Karpas-422 (cell line): Measurements from ENCODE around the gene GRK3. TPM values are rescaled to one million over a fixed set of nuclear protein-coding genes. Genes with fewer than 3 reads are reported as not detected.

ENCODE experiments used
- DNase-seq: peaks from one replicate; pipeline ENCODE4 v3.0.0-alpha.2; 2015
- H2AFZ ChIP-seq: fragments of 200-600 bp; sonication (generic); 2 replicates; pipeline ENCODE4 v1.6.1; 2014; ENCODE audit warnings: antibody characterized with exemption, low read length, mixed read lengths
- H3K27ac ChIP-seq: fragments of 200-600 bp; sonication (generic); 2 replicates; pipeline ENCODE4 v1.5.1; 2014; ENCODE audit warnings: mild to moderate bottlenecking, low read length, moderate library complexity
- H3K27me3 ChIP-seq: fragments of 200-600 bp; sonication (generic); 2 replicates; pipeline ENCODE4 v1.6.1; 2014; ENCODE audit warnings: low read length, mixed read lengths
- H3K36me3 ChIP-seq: fragments of 200-600 bp; sonication (generic); 2 replicates; pipeline ENCODE4 v1.6.1; 2014; ENCODE audit warnings: low read length, mixed read lengths; ENCODE audit not compliant: insufficient read depth
- H3K4me1 ChIP-seq: fragments of 200-600 bp; sonication (generic); 2 replicates; pipeline ENCODE4 v1.6.1; 2014; ENCODE audit warnings: mild to moderate bottlenecking, low read length, mixed read lengths
- H3K4me2 ChIP-seq: fragments of 200-600 bp; sonication (generic); 2 replicates; pipeline ENCODE4 v1.6.1; 2014; ENCODE audit warnings: low read length, low read depth, mild to moderate bottlenecking; ENCODE audit not compliant: poor library complexity, severe bottlenecking
- H3K4me3 ChIP-seq: fragments of 200-600 bp; sonication (generic); 2 replicates; pipeline ENCODE4 v1.5.1; 2014; ENCODE audit warnings: mild to moderate bottlenecking, antibody characterized with exemption, low read length, mixed read lengths
- H3K79me2 ChIP-seq: fragments of 200-600 bp; sonication (generic); 2 replicates; pipeline ENCODE4 v1.6.1; 2014; ENCODE audit warnings: mild to moderate bottlenecking, low read length, mixed read lengths
- H3K9ac ChIP-seq: fragments of 200-600 bp; sonication (generic); 2 replicates; pipeline ENCODE4 v1.6.0; 2014; ENCODE audit warnings: low read length
- H3K9me2 ChIP-seq: fragments of 200-600 bp; sonication (generic), shearing (Covaris generic); replicated peaks from 2 replicates; pipeline ENCODE4 v1.6.0; 2014; ENCODE audit warnings: mild to moderate bottlenecking, low read length, moderate library complexity; ENCODE audit not compliant: insufficient read depth
- H3K9me3 ChIP-seq: fragments of 300-700, 200-600 bp; sonication (generic); 2 replicates; pipeline ENCODE4 v1.6.1; 2014; ENCODE audit warnings: low read length, mixed read lengths
- H4K20me1 ChIP-seq: fragments of 200-600 bp; sonication (generic); 2 replicates; pipeline ENCODE4 v1.6.1; 2014; ENCODE audit warnings: mild to moderate bottlenecking, antibody characterized with exemption, low read length, low read depth; ENCODE audit not compliant: insufficient read depth
- total RNA-seq: library from RNA; depleted of rRNA; stranded (reverse); fragments of >200 nt; shearing (Covaris generic); gene quantifications from 2 replicates; pipeline ENCODE4 v1.2.3, GENCODE V29; 2014; ENCODE audit warnings: low replicate concordance

GRK3 gene
- total RNA-seq, 1 experiment from 2014 or later = 2.0 TPM

GRCh38 chr22:25641650-25642049 lies 77.2 kb downstream of the GRK3 start:
- Histone ChIP-seq H3K4me1 (peaks cover 13% of the 10 kb centered on the region), H3K79me2 (no peaks in the 10 kb centered on the region), H3K9me2 (no peaks in the 10 kb centered on the region), H3K9ac (no peak overlapping the region), H3K27ac (no peak overlapping the region), H3K9me3 (no peaks in the 10 kb centered on the region), H3K4me2 (no peak overlapping the region), H4K20me1 (no peaks in the 10 kb centered on the region), H3K36me3 (no peaks in the 10 kb centered on the region), H3K4me3 (no peak overlapping the region), H2AFZ (no peak overlapping the region), H3K27me3 (no peaks in the 10 kb centered on the region)
- DNase-seq = no peak

- H3K9ac ChIP-seq = no peak overlapping the region
- no peak overlapping the region for H3K27ac ChIP-seq
These were observed 78.9 kb downstream of the GRK3 start for GRCh38 chr22:25643232-25644000.

GRCh38 chr22:25644122-25644521 lies 79.6 kb downstream of the GRK3 start:
- Histone ChIP-seq H3K4me1 (peaks cover 13% of the 10 kb centered on the region), H3K9ac (no peak overlapping the region), H3K4me2 (peak overlapping the region; percentile 23), H3K9me3 (no peaks in the 10 kb centered on the region), H3K4me3 (no peak overlapping the region), H3K27ac (no peak overlapping the region), H3K79me2 (no peaks in the 10 kb centered on the region), H3K27me3 (no peaks in the 10 kb centered on the region), H3K9me2 (no peaks in the 10 kb centered on the region), H2AFZ (no peak overlapping the region), H3K36me3 (no peaks in the 10 kb centered on the region), H4K20me1 (no peaks in the 10 kb centered on the region)
- DNase-seq = no peak

More at GRCh38 chr22:25643232-25644000, 78.9 kb downstream of the GRK3 start:
- H3K79me2 ChIP-seq = no peaks in the 10 kb centered on the region
- DNase-seq = peak; percentile 47
- no peak overlapping the region for H2AFZ ChIP-seq
- H3K4me2 ChIP-seq = peak overlapping the region; percentile 23
- no peaks in the 10 kb centered on the region for H3K36me3 ChIP-seq
- H4K20me1 ChIP-seq = no peaks in the 10 kb centered on the region
- no peaks in the 10 kb centered on the region for H3K9me2 ChIP-seq
- H3K4me1 ChIP-seq = peaks cover 13% of the 10 kb centered on the region
- no peaks in the 10 kb centered on the region for H3K27me3 ChIP-seq
- no peak overlapping the region for H3K4me3 ChIP-seq
- no peaks in the 10 kb centered on the region for H3K9me3 ChIP-seq

- H3K4me3 ChIP-seq = no peak overlapping the region
- DNase-seq = no peak
- H3K9me3 ChIP-seq = no peaks in the 10 kb centered on the region
- no peaks in the 10 kb centered on the region for H3K79me2 ChIP-seq
- no peak overlapping the region for H3K27ac ChIP-seq
- no peak overlapping the region for H2AFZ ChIP-seq
- peaks cover 13% of the 10 kb centered on the region for H3K4me1 ChIP-seq
- no peak overlapping the region for H3K4me2 ChIP-seq
- H3K36me3 ChIP-seq = no peaks in the 10 kb centered on the region
- H3K27me3 ChIP-seq = no peaks in the 10 kb centered on the region
- no peak overlapping the region for H3K9ac ChIP-seq
- no peaks in the 10 kb centered on the region for H3K9me2 ChIP-seq
- H4K20me1 ChIP-seq = no peaks in the 10 kb centered on the region
These were observed 80.8 kb downstream of the GRK3 start for GRCh38 chr22:25645266-25645665.

GRCh38 chr22:25645964-25646363 lies 81.5 kb downstream of the GRK3 start:
- H2AFZ ChIP-seq = no peak overlapping the region
- no peak overlapping the region for H3K9ac ChIP-seq
- no peaks in the 10 kb centered on the region for H4K20me1 ChIP-seq

GRCh38 chr22:25650833-25651232 lies 86.4 kb downstream of the GRK3 start:
- Histone ChIP-seq H3K9ac (no peak overlapping the region), H3K36me3 (no peaks in the 10 kb centered on the region), H3K9me2 (no peaks in the 10 kb centered on the region), H4K20me1 (no peaks in the 10 kb centered on the region), H3K79me2 (no peaks in the 10 kb centered on the region), H3K9me3 (no peaks in the 10 kb centered on the region), H3K27ac (no peak overlapping the region), H2AFZ (peak overlapping the region; percentile 77; the same call in 1 of the 2 replicates), H3K4me2 (peak overlapping the region; percentile 56), H3K4me3 (no peak overlapping the region), H3K27me3 (no peaks in the 10 kb centered on the region), H3K4me1 (peaks cover 13% of the 10 kb centered on the region)
- peak; percentile 66 for DNase-seq

More at GRCh38 chr22:25645964-25646363, 81.5 kb downstream of the GRK3 start:
- H3K27me3 ChIP-seq = no peaks in the 10 kb centered on the region
- no peaks in the 10 kb centered on the region for H3K79me2 ChIP-seq
- no peaks in the 10 kb centered on the region for H3K9me3 ChIP-seq
- H3K4me2 ChIP-seq = no peak overlapping the region
- peaks cover 20% of the 10 kb centered on the region for H3K4me1 ChIP-seq
- DNase-seq = no peak
- no peak overlapping the region for H3K27ac ChIP-seq
- no peak overlapping the region for H3K4me3 ChIP-seq
- H3K36me3 ChIP-seq = no peaks in the 10 kb centered on the region
- no peaks in the 10 kb centered on the region for H3K9me2 ChIP-seq

GRCh38 chr22:25651332-25652085 lies 87.0 kb downstream of the GRK3 start:
- Histone ChIP-seq H3K4me3 (no peak overlapping the region), H3K9me3 (no peaks in the 10 kb centered on the region), H3K36me3 (no peaks in the 10 kb centered on the region), H3K9ac (no peak overlapping the region), H3K27ac (no peak overlapping the region), H3K9me2 (no peaks in the 10 kb centered on the region), H2AFZ (no peak overlapping the region), H3K79me2 (no peaks in the 10 kb centered on the region), H4K20me1 (no peaks in the 10 kb centered on the region), H3K4me2 (peak overlapping the region; percentile 56), H3K4me1 (peaks cover 13% of the 10 kb centered on the region), H3K27me3 (no peaks in the 10 kb centered on the region)
- no peak for DNase-seq

GRCh38 chr22:25654676-25655075 lies 90.2 kb downstream of the GRK3 start:
- Histone ChIP-seq H3K27me3 (no peaks in the 10 kb centered on the region; the same call in 1 of the 2 replicates), H3K79me2 (no peaks in the 10 kb centered on the region), H3K36me3 (no peaks in the 10 kb centered on the region), H3K27ac (no peak overlapping the region), H3K9ac (no peak overlapping the region), H3K4me3 (no peak overlapping the region), H3K9me3 (no peaks in the 10 kb centered on the region), H2AFZ (no peak overlapping the region), H4K20me1 (no peaks in the 10 kb centered on the region), H3K4me1 (peaks cover 13% of the 10 kb centered on the region), H3K4me2 (no peak overlapping the region), H3K9me2 (no peaks in the 10 kb centered on the region)
- DNase-seq = no peak
